22Rv1 (cell line): Measurements from ENCODE around the gene RPL18A.

ENCODE experiments used
- H3K27ac ChIP-seq: fragments of 450-650 bp; 2 replicates; pipeline ENCODE4 v1.5.1; 2017
- CTCF ChIP-seq: fragments of 450-650 bp; IDR thresholded peaks from 2 replicates; pipeline ENCODE4 v1.5.1; 2017; ENCODE audit warnings: mild to moderate bottlenecking
- ZFX ChIP-seq: fragments of 450-650 bp; IDR thresholded peaks from 2 replicates; pipeline ENCODE4 v1.6.1; 2017; ENCODE audit warnings: antibody characterized with exemption, borderline replicate concordance

The RPL18A gene

GRCh38 chr19:17826508-17827056, 33.1 kb upstream of the RPL18A start:
- no peak for TF ChIP-seq ZFX
- TF ChIP-seq CTCF = no peak
- no peak overlapping the region for H3K27ac ChIP-seq

- peak overlapping the region; percentile 81 for H3K27ac ChIP-seq
- TF ChIP-seq ZFX (no peak), CTCF (peak; percentile 47)
Measured at GRCh38 chr19:17829855-17830566, 29.7 kb upstream of the RPL18A start.

- H3K27ac ChIP-seq = peak overlapping the region; percentile 81
- no peak for TF ChIP-seq CTCF
- no peak for TF ChIP-seq ZFX
Measured at GRCh38 chr19:17830567-17831418, 28.9 kb upstream of the RPL18A start.

GRCh38 chr19:17831419-17831888, 28.3 kb upstream of the RPL18A start:
- H3K27ac ChIP-seq = peak overlapping the region; percentile 42
- TF ChIP-seq ZFX (no peak), CTCF (no peak)

- TF ChIP-seq CTCF = no peak
Measured at GRCh38 chr19:17832443-17833208, 27.1 kb upstream of the RPL18A start.

GRCh38 chr19:17834350-17835181, 25.1 kb upstream of the RPL18A start:
- H3K27ac ChIP-seq = no peak overlapping the region
- TF ChIP-seq CTCF (0 out of 2 replicates have a peak, but pooled peaks have one; percentile 15), ZFX (no peak)

More at GRCh38 chr19:17832443-17833208, 27.1 kb upstream of the RPL18A start:
- no peak overlapping the region for H3K27ac ChIP-seq
